ENCODE measurements around the gene TBX1. TPM values are rescaled to one million over a fixed set of nuclear protein-coding genes. Genes with fewer than 3 reads are reported as not detected.
A peak's percentile ranks its signal among the peaks of the same experiment; 100 is the strongest.

Gene TBX1
- 0.08 TPM in 1 of 2 replicates, not detected in the other for total RNA-seq (2014; rRNA removed; shearing (Covaris generic))
- 0.05 TPM in 1 of 2 replicates, not detected in the other for polyA plus RNA-seq (2015; cell fraction: cytosol; rRNA removed)
- not detected in 2 replicates for polyA plus RNA-seq (2015; cell fraction: nucleus; rRNA removed)

GRCh38 chr22:19760058-19760950 is at the start of gene TBX1:
TBX1 (plus strand) TSS chr22:19760778; CDS start chr22:19760844, 66 bp downstream.
- in situ Hi-C loops (cut with HindIII; ENCODE audit: low pct_unique_long_range_greater_than_20kb, low sequenced_read_pairs) = no loop called here
- no peak for DNase-seq (ENCODE audit: low read depth, low spot score)

- no peak for DNase-seq (ENCODE audit: low read depth, low spot score)
These were observed 47.3 kb upstream of the TBX1 start for GRCh38 chr22:19713245-19713644.

GRCh38 chr22:19713650-19714311 is 46.8 kb upstream of the TBX1 start:
- in situ Hi-C loops (cut with HindIII; ENCODE audit: low pct_unique_long_range_greater_than_20kb, low sequenced_read_pairs) = no loop called here
- DNase-seq (ENCODE audit: low read depth, low spot score) = no peak

More at GRCh38 chr22:19713245-19713644, 47.3 kb upstream of the TBX1 start:
- in situ Hi-C loops (cut with HindIII; ENCODE audit: low pct_unique_long_range_greater_than_20kb, low sequenced_read_pairs) = no loop called here

- no peak for DNase-seq (ENCODE audit: low read depth, low spot score)
- in situ Hi-C loops (cut with HindIII; ENCODE audit: low pct_unique_long_range_greater_than_20kb, low sequenced_read_pairs) = no loop called here
These were observed 46.0 kb upstream of the TBX1 start, which contains the start of gene SEPTIN5 for GRCh38 chr22:19714312-19715187. SEPTIN5 (plus strand) TSS chr22:19714503; CDS start chr22:19714589, 86 bp downstream.

GRCh38 chr22:19715188-19715930 is 45.2 kb upstream of the TBX1 start:
- DNase-seq (ENCODE audit: low read depth, low spot score) = no peak
- in situ Hi-C loops (cut with HindIII; ENCODE audit: low pct_unique_long_range_greater_than_20kb, low sequenced_read_pairs) = no loop called here

- DNase-seq (ENCODE audit: low read depth, low spot score) = no peak
- in situ Hi-C loops (cut with HindIII; ENCODE audit: low pct_unique_long_range_greater_than_20kb, low sequenced_read_pairs) = no loop called here
These were observed 44.3 kb upstream of the TBX1 start for GRCh38 chr22:19716041-19716828.

GRCh38 chr22:19716829-19717105 is 43.8 kb upstream of the TBX1 start:
- DNase-seq (ENCODE audit: low read depth, low spot score) = no peak
- in situ Hi-C loops (cut with HindIII; ENCODE audit: low pct_unique_long_range_greater_than_20kb, low sequenced_read_pairs) = no loop called here

- no peak for DNase-seq (ENCODE audit: low read depth, low spot score)
- in situ Hi-C loops (cut with HindIII; ENCODE audit: low pct_unique_long_range_greater_than_20kb, low sequenced_read_pairs) = no loop called here
These were observed 43.4 kb upstream of the TBX1 start for GRCh38 chr22:19717181-19717580.

- in situ Hi-C loops (cut with HindIII; ENCODE audit: low pct_unique_long_range_greater_than_20kb, low sequenced_read_pairs) = no loop called here
- peak; percentile 60 for DNase-seq (ENCODE audit: low read depth, low spot score)
These were observed 42.7 kb upstream of the TBX1 start for GRCh38 chr22:19717691-19718455.

GRCh38 chr22:19718456-19719049 is 42.0 kb upstream of the TBX1 start:
- DNase-seq (ENCODE audit: low read depth, low spot score) = no peak
- in situ Hi-C loops (cut with HindIII; ENCODE audit: low pct_unique_long_range_greater_than_20kb, low sequenced_read_pairs) = no loop called here

- in situ Hi-C loops (cut with HindIII; ENCODE audit: low pct_unique_long_range_greater_than_20kb, low sequenced_read_pairs) = no loop called here
- DNase-seq (ENCODE audit: low read depth, low spot score) = no peak
These were observed 41.5 kb upstream of the TBX1 start for GRCh38 chr22:19719050-19719482.

GRCh38 chr22:19719488-19720021 is 41.0 kb upstream of the TBX1 start:
- in situ Hi-C loops (cut with HindIII; ENCODE audit: low pct_unique_long_range_greater_than_20kb, low sequenced_read_pairs) = no loop called here
- DNase-seq (ENCODE audit: low read depth, low spot score) = no peak

GRCh38 chr22:19720150-19720827 is 40.3 kb upstream of the TBX1 start:
- no peak for DNase-seq (ENCODE audit: low read depth, low spot score)
- in situ Hi-C loops (cut with HindIII; ENCODE audit: low pct_unique_long_range_greater_than_20kb, low sequenced_read_pairs) = no loop called here

- in situ Hi-C loops (cut with HindIII; ENCODE audit: low pct_unique_long_range_greater_than_20kb, low sequenced_read_pairs) = no loop called here
- no peak for DNase-seq (ENCODE audit: low read depth, low spot score)
These were observed 39.6 kb upstream of the TBX1 start for GRCh38 chr22:19720999-19721329.
